ENCODE results near the gene RPS6KC1. TPM values are rescaled to one million over a fixed set of nuclear protein-coding genes. Genes with fewer than 3 reads are reported as not detected.

The RPS6KC1 gene
- polyA plus RNA-seq, 1 donor (not counting 4 experiments of a cell fraction or from before 2014, with no cell fraction given) = 13.0 TPM

DNA sequence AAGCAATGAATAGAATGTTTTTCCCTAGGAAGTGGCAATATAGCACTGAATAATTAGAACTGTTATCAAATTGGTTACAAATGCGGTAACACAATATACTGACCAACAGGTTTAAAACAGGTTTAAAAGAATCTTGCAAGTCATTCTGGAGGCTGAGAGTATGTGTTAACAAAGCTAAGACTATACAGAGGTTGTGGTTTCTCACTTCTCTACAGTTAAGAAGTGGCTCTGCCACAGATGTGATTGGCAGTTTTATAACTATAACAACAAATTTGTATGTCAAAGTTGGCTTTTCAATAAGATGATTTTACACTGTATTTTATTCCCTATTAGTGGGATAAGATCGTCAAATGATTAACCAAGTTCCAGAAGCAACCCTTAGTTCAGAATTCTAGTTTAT, 42.5 kb upstream of the RPS6KC1 start:
- Histone ChIP-seq H3K27me3 (ENCODE audit: control insufficient read depth, extremely low read depth, insufficient read depth, low read length) (no peaks in the 10 kb centered on the region), H3K4me3 (ENCODE audit: control insufficient read depth in 2 of 3, extremely low read depth in 1 of 3, insufficient read depth in 2 of 3, low read depth in 1 of 3, low read length in 3 of 3) (no peak overlapping the region), H4K20me1 (ENCODE audit: control insufficient read depth, extremely low read depth, insufficient read depth, low read length) (no peaks in the 10 kb centered on the region), H3K27ac (ENCODE audit: control insufficient read depth, insufficient read depth, low read length) (no peak overlapping the region), H3K4me1 (ENCODE audit: control insufficient read depth, extremely low read depth, insufficient read depth, low read length) (no peaks in the 10 kb centered on the region), H3K9me1 (ENCODE audit: control insufficient read depth, extremely low read depth, insufficient read depth, low read length) (no peaks in the 10 kb centered on the region), H3K36me3 (ENCODE audit: control insufficient read depth in 2 of 2, extremely low read depth in 1 of 2, insufficient read depth in 2 of 2, low read length in 2 of 2) (peaks cover 0 to 5% of the 10 kb centered on the region in 2 experiments), H3K79me2 (ENCODE audit: control insufficient read depth, insufficient read depth, low read length) (peaks cover 15% of the 10 kb centered on the region), H3K9ac (ENCODE audit: control insufficient read depth, extremely low read depth, insufficient read depth, low read length) (no peak overlapping the region), H3K9me3 (ENCODE audit: control insufficient read depth, low read depth, low read length) (no peaks in the 10 kb centered on the region), H3K4me2 (ENCODE audit: control insufficient read depth, extremely low read depth, insufficient read depth, low read depth, low read length) (no peak overlapping the region), H2AFZ (ENCODE audit: control insufficient read depth, low read length) (no peak overlapping the region)
- TF ChIP-seq, protein P1, sequence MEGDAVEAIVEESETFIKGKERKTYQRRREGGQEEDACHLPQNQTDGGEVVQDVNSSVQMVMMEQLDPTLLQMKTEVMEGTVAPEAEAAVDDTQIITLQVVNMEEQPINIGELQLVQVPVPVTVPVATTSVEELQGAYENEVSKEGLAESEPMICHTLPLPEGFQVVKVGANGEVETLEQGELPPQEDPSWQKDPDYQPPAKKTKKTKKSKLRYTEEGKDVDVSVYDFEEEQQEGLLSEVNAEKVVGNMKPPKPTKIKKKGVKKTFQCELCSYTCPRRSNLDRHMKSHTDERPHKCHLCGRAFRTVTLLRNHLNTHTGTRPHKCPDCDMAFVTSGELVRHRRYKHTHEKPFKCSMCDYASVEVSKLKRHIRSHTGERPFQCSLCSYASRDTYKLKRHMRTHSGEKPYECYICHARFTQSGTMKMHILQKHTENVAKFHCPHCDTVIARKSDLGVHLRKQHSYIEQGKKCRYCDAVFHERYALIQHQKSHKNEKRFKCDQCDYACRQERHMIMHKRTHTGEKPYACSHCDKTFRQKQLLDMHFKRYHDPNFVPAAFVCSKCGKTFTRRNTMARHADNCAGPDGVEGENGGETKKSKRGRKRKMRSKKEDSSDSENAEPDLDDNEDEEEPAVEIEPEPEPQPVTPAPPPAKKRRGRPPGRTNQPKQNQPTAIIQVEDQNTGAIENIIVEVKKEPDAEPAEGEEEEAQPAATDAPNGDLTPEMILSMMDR (optimal IDR thresholded peaks at IDR 0.05 in 1 of 3, IDR thresholded peaks at IDR 0.05 in 1 of 3, conservative IDR thresholded peaks at IDR 0.05 in 1 of 3; ENCODE audit: extremely low read depth in 1 of 3, insufficient read depth in 2 of 3, low read length in 3 of 3) = no peak
- TF ChIP-seq EZH2 (IDR thresholded peaks at IDR 0.05; ENCODE audit: low read length) = no peak
- FAIRE-seq (no peak), DNase-seq (ENCODE audit: low read depth, low spot score) (no peak)
- dilution Hi-C loops (cut with MboI; ENCODE audit: extremely low pct_ligation_motif_present, low sequenced_read_pairs) = no loop called here

DNA sequence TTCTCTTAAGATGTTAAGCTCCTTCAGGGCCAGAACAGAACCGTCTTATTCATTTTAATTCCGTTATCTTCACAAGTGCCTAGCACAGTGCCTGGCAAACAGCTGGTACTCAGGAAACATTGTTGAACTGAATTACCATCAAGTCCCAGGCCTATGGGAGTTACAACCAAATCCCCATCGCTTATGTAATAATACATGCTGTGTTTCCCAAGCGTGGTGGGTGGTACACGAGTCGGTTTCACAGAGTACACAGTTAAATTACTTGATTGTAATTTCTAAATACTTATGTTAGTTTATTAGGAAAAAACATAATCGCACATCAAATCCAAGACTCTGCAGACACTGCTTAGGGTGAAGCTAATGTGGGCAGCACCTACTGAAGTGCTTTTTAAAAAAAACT, 36.4 kb upstream of the RPS6KC1 start:
- H3K4me1 ChIP-seq (ENCODE audit: control insufficient read depth, extremely low read depth, insufficient read depth, low read length) = peaks cover 5% of the 10 kb centered on the region
- no peak for DNase-seq (ENCODE audit: low read depth, low spot score)
- H3K36me3 ChIP-seq (ENCODE audit: control insufficient read depth in 2 of 2, extremely low read depth in 1 of 2, insufficient read depth in 2 of 2, low read length in 2 of 2) = peaks cover 0 to 5% of the 10 kb centered on the region in 2 experiments
- H4K20me1 ChIP-seq (ENCODE audit: control insufficient read depth, extremely low read depth, insufficient read depth, low read length) = no peaks in the 10 kb centered on the region
- peak overlapping the region; percentile 77 for H3K27ac ChIP-seq (ENCODE audit: control insufficient read depth, insufficient read depth, low read length)
- H3K4me2 ChIP-seq (ENCODE audit: control insufficient read depth, extremely low read depth, insufficient read depth, low read depth, low read length) = peak overlapping the region; percentile 74
- peak overlapping the region; percentile 87 for H3K9ac ChIP-seq (ENCODE audit: control insufficient read depth, extremely low read depth, insufficient read depth, low read length)
- peaks cover 31% of the 10 kb centered on the region for H3K79me2 ChIP-seq (ENCODE audit: control insufficient read depth, insufficient read depth, low read length)
- H2AFZ ChIP-seq (ENCODE audit: control insufficient read depth, low read length) = peak overlapping the region; percentile 99
- peak overlapping the region; percentile 68 to 93 (median 84) for H3K4me3 ChIP-seq (ENCODE audit: control insufficient read depth in 2 of 3, extremely low read depth in 1 of 3, insufficient read depth in 2 of 3, low read depth in 1 of 3, low read length in 3 of 3)
- no peaks in the 10 kb centered on the region for H3K27me3 ChIP-seq (ENCODE audit: control insufficient read depth, extremely low read depth, insufficient read depth, low read length)
- dilution Hi-C loops (cut with MboI; ENCODE audit: extremely low pct_ligation_motif_present, low sequenced_read_pairs) = no loop called here
- H3K9me3 ChIP-seq (ENCODE audit: control insufficient read depth, low read depth, low read length) = no peaks in the 10 kb centered on the region
- FAIRE-seq = no peak
- TF ChIP-seq EZH2 (IDR thresholded peaks at IDR 0.05; ENCODE audit: low read length) = no peak
- TF ChIP-seq, protein P1 (optimal IDR thresholded peaks at IDR 0.05 in 1 of 3, IDR thresholded peaks at IDR 0.05 in 1 of 3, conservative IDR thresholded peaks at IDR 0.05 in 1 of 3; ENCODE audit: extremely low read depth in 1 of 3, insufficient read depth in 2 of 3, low read length in 3 of 3) = no peak
- H3K9me1 ChIP-seq (ENCODE audit: control insufficient read depth, extremely low read depth, insufficient read depth, low read length) = no peaks in the 10 kb centered on the region

Data from keratinocyte (primary cell).